ENCODE measurements around the gene REV1. TPM values are rescaled to one million over a fixed set of nuclear protein-coding genes. Genes with fewer than 3 reads are reported as not detected.

REV1 gene
- total and polyA plus RNA-seq, 9 of the 15 experiments (the other 6 are each of a cell fraction or from before 2014, with no cell fraction given), result 12.8 to 54.4 (median 29.6) TPM

- ChIA-PET POLR2A (interaction anchor here (0.7 kb wide), 1 partner anchor 44 kb away, joined by 3 read pairs; no protein-coding TSS in a partner anchor), CTCF (ENCODE audit: low intra/inter-chr PET ratio) (interaction anchor here (0.6 kb wide), 1 partner anchor 126 kb away, joined by 3 read pairs; no protein-coding TSS in a partner anchor)
- BruUV-seq (replicated peaks), result no TSS peak
- no peak overlapping the region for H3K9ac ChIP-seq (ENCODE audit: insufficient read depth in 1 of 2, low read depth in 2 of 2, low read length in 2 of 2)
- intact Hi-C loops (cut with micrococcal nuclease), result no loop called here
- no peak overlapping the region for H3K27ac ChIP-seq (ENCODE audit: extremely low read depth, low read depth, low read length)
- H3K79me2 ChIP-seq (ENCODE audit: control insufficient read depth, insufficient read depth, low read length), result no peaks in the 10 kb centered on the region; the same call in 2 of the 3 replicates
- H3K9me3 ChIP-seq (replicated peaks; ENCODE audit: control insufficient read depth, insufficient read depth, low read depth, low read length), result no peaks in the 10 kb centered on the region
- H3K4me2 ChIP-seq (ENCODE audit: insufficient read depth, low read length), result no peak overlapping the region
- in situ Hi-C loops (cut with MboI), result no loop called here
- H3K36me3 ChIP-seq (ENCODE audit: control insufficient read depth, insufficient read depth, low read length), result peaks cover 95% of the 10 kb centered on the region
- H3K9me1 ChIP-seq (ENCODE audit: control insufficient read depth, insufficient read depth, low read length), result no peaks in the 10 kb centered on the region
- no peaks in the 10 kb centered on the region for H3K4me1 ChIP-seq (replicated peaks in 1 of 2; ENCODE audit: control insufficient read depth in 2 of 2, insufficient read depth in 2 of 2, low read length in 2 of 2)
- ATAC-seq (no peak), FAIRE-seq (no peak), DNase-seq (ENCODE audit: extremely low read depth in 1 of 4, low spot score in 3 of 4) (no peak)
- no peak overlapping the region for H2AFZ ChIP-seq (ENCODE audit: low read depth, low read length)
- 93% methylated on average over 7 of the region's 7 CpGs for whole genome bisulfite sequencing (ENCODE audit: insufficient coverage, low coverage, missing lambda C conversion rate)
- no peaks in the 10 kb centered on the region for H4K20me1 ChIP-seq (replicated peaks; ENCODE audit: control insufficient read depth, insufficient read depth, low read length)
- no peaks in the 10 kb centered on the region for H3K27me3 ChIP-seq (ENCODE audit: control insufficient read depth in 2 of 2, insufficient read depth in 2 of 2, low read length in 2 of 2)
- no peak overlapping the region for H3K4me3 ChIP-seq
- TF ChIP-seq CBFB (CRISPR knock-in tag; IDR thresholded peaks at IDR 0.05) (no peak), XRCC4 (IDR thresholded peaks at IDR 0.05; ENCODE audit: extremely low read depth, insufficient read depth, insufficient read length) (no peak), THRA (IDR thresholded peaks at IDR 0.05) (no peak), HOXB6 (CRISPR knock-in tag; IDR thresholded peaks at IDR 0.05; ENCODE audit: borderline replicate concordance) (no peak), ZNF449 (CRISPR knock-in tag; IDR thresholded peaks at IDR 0.05) (no peak), MXI1 (IDR thresholded peaks at IDR 0.05; ENCODE audit: low read depth, low read length) (no peak), HBP1 (CRISPR knock-in tag; IDR thresholded peaks at IDR 0.05) (no peak), IRF9 (tag; IDR thresholded peaks at IDR 0.05) (no peak), SREBF2 (CRISPR knock-in tag; IDR thresholded peaks at IDR 0.05) (no peak), ILK (tag; IDR thresholded peaks at IDR 0.05; ENCODE audit: borderline replicate concordance, low read depth) (no peak), ZNF253 (CRISPR knock-in tag; conservative IDR thresholded peaks at IDR 0.05) (no peak), FOXP4 (CRISPR knock-in tag; IDR thresholded peaks at IDR 0.05; ENCODE audit: borderline replicate concordance) (no peak)
Observed at GRCh38 chr2:99376254-99376864, 113.5 kb downstream of the REV1 start.
